OCI-LY1 (cell line): ENCODE data around the gene RNF169.
"Not testable (repeated sequence)": the region's sequence is repeated elsewhere in the genome, so short reads cannot be mapped to it uniquely, and the experiment has no call there.

ENCODE experiments used
- H2AFZ ChIP-seq: fragments of 200-600 bp; sonication (generic), shearing (Covaris generic); 2 replicates; pipeline ENCODE4 v1.6.0; 2014; ENCODE audit warnings: antibody characterized with exemption, mild to moderate bottlenecking, low read length
- H3F3A ChIP-seq: fragments of 200-600 bp; sonication (generic), shearing (Covaris generic); 2 replicates; pipeline ENCODE4 v1.6.0; 2014; ENCODE audit warnings: mild to moderate bottlenecking, antibody characterized with exemption, low read length, moderate library complexity; ENCODE audit not compliant: insufficient read depth
- H3K27ac ChIP-seq: fragments of 200-600 bp; sonication (generic); 2 replicates; pipeline ENCODE4 v1.5.1; 2014; ENCODE audit warnings: low read length, mixed run types, mild to moderate bottlenecking, low read depth; ENCODE audit not compliant: poor library complexity, severe bottlenecking
- H3K27me3 ChIP-seq: fragments of 200-600 bp; sonication (generic); 2 replicates; pipeline ENCODE4 v1.6.0; 2014; ENCODE audit warnings: antibody characterized with exemption, mild to moderate bottlenecking, low read length, moderate library complexity; ENCODE audit not compliant: insufficient read depth
- H3K36me3 ChIP-seq: fragments of 200-600 bp; sonication (generic); 2 replicates; pipeline ENCODE4 v1.6.1; 2014; ENCODE audit warnings: mild to moderate bottlenecking, antibody characterized with exemption, low read length, moderate library complexity, mixed read lengths; ENCODE audit not compliant: insufficient read depth
- H3K4me1 ChIP-seq: fragments of 200-600 bp; sonication (generic); 2 replicates; pipeline ENCODE4 v1.5.1; 2014; ENCODE audit warnings: mild to moderate bottlenecking, low read length, moderate library complexity; ENCODE audit not compliant: insufficient read depth, severe bottlenecking
- H3K4me2 ChIP-seq: fragments of 200-600 bp; sonication (generic), shearing (Covaris generic); 2 replicates; pipeline ENCODE4 v1.6.1; 2014; ENCODE audit warnings: low read length
- H3K4me3 ChIP-seq: fragments of 200-600 bp; sonication (generic); 2 replicates; pipeline ENCODE4 v1.5.1; 2014; ENCODE audit warnings: low read length, low read depth, mild to moderate bottlenecking, mixed read lengths; ENCODE audit not compliant: poor library complexity, severe bottlenecking
- H3K79me2 ChIP-seq: fragments of 200-600 bp; shearing (Covaris generic); 2 replicates; pipeline ENCODE4 v1.6.1; 2016; ENCODE audit warnings: mixed run types, low read length, mixed read lengths; ENCODE audit not compliant: insufficient read depth
- H3K9ac ChIP-seq: fragments of 200-600 bp; sonication (generic), shearing (Covaris generic); 2 replicates; pipeline ENCODE4 v1.6.1; 2014; ENCODE audit warnings: mild to moderate bottlenecking, low read length, mixed read lengths
- H3K9me2 ChIP-seq: fragments of 200-600 bp; sonication (generic), shearing (Covaris generic); 2 replicates; pipeline ENCODE4 v1.6.1; 2014; ENCODE audit warnings: low read depth, mild to moderate bottlenecking, low read length, mixed read lengths
- H3K9me3 ChIP-seq: fragments of 200-600 bp; shearing (Covaris generic); 2 replicates; pipeline ENCODE4 v1.6.1; 2014; ENCODE audit warnings: low read length, mixed read lengths
- H4K20me1 ChIP-seq: fragments of 200-600 bp; sonication (generic), shearing (Covaris generic); 2 replicates; pipeline ENCODE4 v1.6.0; 2016; ENCODE audit warnings: mild to moderate bottlenecking, low read length; ENCODE audit not compliant: insufficient read depth
- CTCF ChIP-seq: fragments of 200-600 bp; sonication (generic), shearing (Covaris generic); IDR thresholded peaks from 2 replicates; pipeline ENCODE4 v1.5.1; 2017; ENCODE audit warnings: mild to moderate bottlenecking, antibody characterized with exemption, low read length, moderate library complexity, mixed read lengths
- EZH2 ChIP-seq: fragments of 200-600 bp; sonication (generic), shearing (Covaris generic); IDR thresholded peaks from 2 replicates; pipeline ENCODE4 v1.8.0; 2017; ENCODE audit warnings: borderline replicate concordance, mixed run types, mild to moderate bottlenecking, antibody characterized with exemption, low read length, moderate library complexity, mixed read lengths

RNF169 gene

GRCh38 chr11:74755395-74755995, 6.8 kb downstream of the RNF169 start:
- H3K4me3 ChIP-seq, result no peak overlapping the region
- TF ChIP-seq EZH2 (no peak), CTCF (no peak)
- H3K4me1 ChIP-seq, result peaks cover 26% of the 10 kb centered on the region
- H3K4me2 ChIP-seq, result no peak overlapping the region
- no peak overlapping the region for H3K9ac ChIP-seq
- H3F3A ChIP-seq, result no peaks in the 10 kb centered on the region
- H3K36me3 ChIP-seq, result peaks cover 5% of the 10 kb centered on the region; the same call in 1 of the 2 replicates
- peaks cover 56% of the 10 kb centered on the region for H3K79me2 ChIP-seq
- H3K27ac ChIP-seq, result no peak overlapping the region
- no peaks in the 10 kb centered on the region for H3K27me3 ChIP-seq
- H3K9me2 ChIP-seq, result no peaks in the 10 kb centered on the region
- no peak overlapping the region for H2AFZ ChIP-seq
- no peaks in the 10 kb centered on the region for H4K20me1 ChIP-seq
- H3K9me3 ChIP-seq, result no peaks in the 10 kb centered on the region

- Histone ChIP-seq H3K9me2 (no peaks in the 10 kb centered on the region), H3K27me3 (no peaks in the 10 kb centered on the region), H3K36me3 (peaks cover 5% of the 10 kb centered on the region; the same call in 1 of the 2 replicates), H3F3A (no peaks in the 10 kb centered on the region), H3K9ac (no peak overlapping the region), H2AFZ (no peak overlapping the region), H3K4me2 (no peak overlapping the region), H3K4me1 (peaks cover 18% of the 10 kb centered on the region), H4K20me1 (no peaks in the 10 kb centered on the region), H3K9me3 (no peaks in the 10 kb centered on the region), H3K4me3 (no peak overlapping the region), H3K79me2 (peaks cover 46% of the 10 kb centered on the region), H3K27ac (no peak overlapping the region)
- TF ChIP-seq CTCF (no peak), EZH2 (no peak)
Measured at GRCh38 chr11:74756571-74756970, 7.9 kb downstream of the RNF169 start.

- H3K27ac ChIP-seq, result no peak overlapping the region
- no peaks in the 10 kb centered on the region for H3K27me3 ChIP-seq
- no peak overlapping the region for H3K4me2 ChIP-seq
- H3K9me3 ChIP-seq, result 0 out of 2 replicates have a peak, but pooled peaks cover 2% of the 10 kb centered on the region
- H4K20me1 ChIP-seq, result no peaks in the 10 kb centered on the region
- no peak overlapping the region for H3K9ac ChIP-seq
- no peaks in the 10 kb centered on the region for H3K9me2 ChIP-seq
- H3K79me2 ChIP-seq, result peaks cover 32% of the 10 kb centered on the region
- no peak overlapping the region for H3K4me3 ChIP-seq
- H3K36me3 ChIP-seq, result peaks cover 18% of the 10 kb centered on the region
- H3K4me1 ChIP-seq, result peaks cover 35% of the 10 kb centered on the region
- H2AFZ ChIP-seq, result no peak overlapping the region
- no peak for TF ChIP-seq EZH2
- TF ChIP-seq CTCF, result no peak
- no peaks in the 10 kb centered on the region for H3F3A ChIP-seq
Measured at GRCh38 chr11:74766905-74767304, 18.3 kb downstream of the RNF169 start.

GRCh38 chr11:74768172-74768651, 19.6 kb downstream of the RNF169 start:
- peaks cover 39% of the 10 kb centered on the region for H3K79me2 ChIP-seq
- H3K9me3 ChIP-seq, H3K27me3 ChIP-seq, H3K9ac ChIP-seq, H3K9me2 ChIP-seq, H2AFZ ChIP-seq, H3K4me3 ChIP-seq, H4K20me1 ChIP-seq, H3F3A ChIP-seq: not testable (repeated sequence)
- H3K4me2 ChIP-seq, result peak overlapping the region; percentile 0; the same call in 1 of the 2 replicates
- H3K36me3 ChIP-seq, result peaks cover 11% of the 10 kb centered on the region
- peak overlapping the region; percentile 49 for H3K27ac ChIP-seq
- peaks cover 39% of the 10 kb centered on the region for H3K4me1 ChIP-seq
